ENCODE measurements around the gene BMF.
"Not testable (repeated sequence)": the region's sequence is repeated elsewhere in the genome, so short reads cannot be mapped to it uniquely, and the experiment has no call there.

BMF gene

GRCh38 chr15:40082195-40082883, 26.3 kb downstream of the BMF start:
- no peaks in the 10 kb centered on the region for H3K36me3 ChIP-seq (ENCODE audit: insufficient read depth, low read length)
- peak overlapping the region; percentile 43 for H3K4me3 ChIP-seq (ENCODE audit: low read length)
- no peaks in the 10 kb centered on the region for H3K27me3 ChIP-seq (ENCODE audit: insufficient read depth, low read length)
- H3K9me3 ChIP-seq (ENCODE audit: low read length), result no peaks in the 10 kb centered on the region
- H3K4me1 ChIP-seq (ENCODE audit: insufficient read depth, low read length), result peaks cover 25% of the 10 kb centered on the region
- peak overlapping the region; percentile 46 for H2AFZ ChIP-seq (ENCODE audit: low read depth, low read length)

- H3K36me3 ChIP-seq (ENCODE audit: insufficient read depth, low read length), result no peaks in the 10 kb centered on the region
- peak overlapping the region; percentile 43 for H3K4me3 ChIP-seq (ENCODE audit: low read length)
- H3K27me3 ChIP-seq (ENCODE audit: insufficient read depth, low read length), result no peaks in the 10 kb centered on the region
- H3K9me3 ChIP-seq (ENCODE audit: low read length), result no peaks in the 10 kb centered on the region
- H2AFZ ChIP-seq (ENCODE audit: low read depth, low read length), result peak overlapping the region; percentile 46
- H3K4me1 ChIP-seq (ENCODE audit: insufficient read depth, low read length), result peaks cover 21% of the 10 kb centered on the region
Observed at GRCh38 chr15:40081691-40082194, 26.9 kb downstream of the BMF start.

- Histone ChIP-seq H3K9me3 (ENCODE audit: low read length) (no peaks in the 10 kb centered on the region), H3K27me3 (ENCODE audit: insufficient read depth, low read length) (no peaks in the 10 kb centered on the region), H3K4me1 (ENCODE audit: insufficient read depth, low read length) (peaks cover 21% of the 10 kb centered on the region), H3K4me3 (ENCODE audit: low read length) (no peak overlapping the region), H3K36me3 (ENCODE audit: insufficient read depth, low read length) (no peaks in the 10 kb centered on the region), H2AFZ (ENCODE audit: low read depth, low read length) (no peak overlapping the region)
Observed at GRCh38 chr15:40080847-40081246, 27.8 kb downstream of the BMF start.

- Histone ChIP-seq H3K9me3 (ENCODE audit: low read length) (no peaks in the 10 kb centered on the region), H3K36me3 (ENCODE audit: insufficient read depth, low read length) (no peaks in the 10 kb centered on the region), H3K4me1 (ENCODE audit: insufficient read depth, low read length) (peaks cover 21% of the 10 kb centered on the region), H3K27me3 (ENCODE audit: insufficient read depth, low read length) (no peaks in the 10 kb centered on the region), H3K4me3 (ENCODE audit: low read length) (no peak overlapping the region), H2AFZ (ENCODE audit: low read depth, low read length) (no peak overlapping the region)
Observed at GRCh38 chr15:40080104-40080503, 28.6 kb downstream of the BMF start.

GRCh38 chr15:40079456-40079855, 29.2 kb downstream of the BMF start:
- Histone ChIP-seq H3K36me3 (ENCODE audit: insufficient read depth, low read length) (no peaks in the 10 kb centered on the region), H3K9me3 (ENCODE audit: low read length) (no peaks in the 10 kb centered on the region), H3K4me3 (ENCODE audit: low read length) (no peak overlapping the region), H2AFZ (ENCODE audit: low read depth, low read length) (no peak overlapping the region), H3K27me3 (ENCODE audit: insufficient read depth, low read length) (no peaks in the 10 kb centered on the region), H3K4me1 (ENCODE audit: insufficient read depth, low read length) (peaks cover 21% of the 10 kb centered on the region)

GRCh38 chr15:40075298-40076044, 33.2 kb downstream of the BMF start:
- Histone ChIP-seq H3K36me3 (ENCODE audit: insufficient read depth, low read length) (no peaks in the 10 kb centered on the region), H3K9me3 (ENCODE audit: low read length) (no peaks in the 10 kb centered on the region), H3K27me3 (ENCODE audit: insufficient read depth, low read length) (no peaks in the 10 kb centered on the region), H3K4me1 (ENCODE audit: insufficient read depth, low read length) (peaks cover under 1% of the 10 kb centered on the region), H3K4me3 (ENCODE audit: low read length) (no peak overlapping the region), H2AFZ (ENCODE audit: low read depth, low read length) (no peak overlapping the region)

GRCh38 chr15:40074656-40075055, 34.0 kb downstream of the BMF start:
- H2AFZ ChIP-seq (ENCODE audit: low read depth, low read length); H3K4me3 ChIP-seq (ENCODE audit: low read length); H3K9me3 ChIP-seq (ENCODE audit: low read length); H3K36me3 ChIP-seq (ENCODE audit: insufficient read depth, low read length); H3K27me3 ChIP-seq (ENCODE audit: insufficient read depth, low read length); H3K4me1 ChIP-seq (ENCODE audit: insufficient read depth, low read length): not testable (repeated sequence)

GRCh38 chr15:40073716-40074490, 34.8 kb downstream of the BMF start:
- not testable (repeated sequence) for H2AFZ ChIP-seq (ENCODE audit: low read depth, low read length); H3K36me3 ChIP-seq (ENCODE audit: insufficient read depth, low read length); H3K4me1 ChIP-seq (ENCODE audit: insufficient read depth, low read length); H3K27me3 ChIP-seq (ENCODE audit: insufficient read depth, low read length); H3K9me3 ChIP-seq (ENCODE audit: low read length); H3K4me3 ChIP-seq (ENCODE audit: low read length)

GRCh38 chr15:40072216-40072990, 36.3 kb downstream of the BMF start:
- no peaks in the 10 kb centered on the region for H3K27me3 ChIP-seq (ENCODE audit: insufficient read depth, low read length)
- H3K4me3 ChIP-seq (ENCODE audit: low read length), result no peak overlapping the region
- no peak overlapping the region for H2AFZ ChIP-seq (ENCODE audit: low read depth, low read length)
- H3K9me3 ChIP-seq (ENCODE audit: low read length), result no peaks in the 10 kb centered on the region
- H3K4me1 ChIP-seq (ENCODE audit: insufficient read depth, low read length), result peaks cover 16% of the 10 kb centered on the region
- no peaks in the 10 kb centered on the region for H3K36me3 ChIP-seq (ENCODE audit: insufficient read depth, low read length)

- H3K4me1 ChIP-seq (ENCODE audit: insufficient read depth, low read length), result peaks cover 24% of the 10 kb centered on the region
- H2AFZ ChIP-seq (ENCODE audit: low read depth, low read length), result no peak overlapping the region
- H3K4me3 ChIP-seq (ENCODE audit: low read length), result no peak overlapping the region
- no peaks in the 10 kb centered on the region for H3K27me3 ChIP-seq (ENCODE audit: insufficient read depth, low read length)
- no peaks in the 10 kb centered on the region for H3K9me3 ChIP-seq (ENCODE audit: low read length)
- H3K36me3 ChIP-seq (ENCODE audit: insufficient read depth, low read length), result no peaks in the 10 kb centered on the region
Observed at GRCh38 chr15:40070608-40071218, 38.0 kb downstream of the BMF start.

GRCh38 chr15:40070166-40070557, 38.5 kb downstream of the BMF start:
- no peak overlapping the region for H2AFZ ChIP-seq (ENCODE audit: low read depth, low read length)
- H3K36me3 ChIP-seq (ENCODE audit: insufficient read depth, low read length), result no peaks in the 10 kb centered on the region
- H3K4me3 ChIP-seq (ENCODE audit: low read length), result no peak overlapping the region
- H3K4me1 ChIP-seq (ENCODE audit: insufficient read depth, low read length), result peaks cover 24% of the 10 kb centered on the region
- H3K27me3 ChIP-seq (ENCODE audit: insufficient read depth, low read length), result no peaks in the 10 kb centered on the region
- H3K9me3 ChIP-seq (ENCODE audit: low read length), result no peaks in the 10 kb centered on the region
